GM23248 (cell line): ENCODE results near the gene BRD3. TPM values are rescaled to one million over a fixed set of nuclear protein-coding genes. Genes with fewer than 3 reads are reported as not detected.

ENCODE experiments used
- DNase-seq: peaks from one replicate; pipeline ENCODE4 v3.0.0-alpha.2; 2015
- H2AFZ ChIP-seq: fragments of 200-600 bp; sonication (generic); 2 replicates; pipeline ENCODE4 v1.6.1; 2016; ENCODE audit warnings: antibody characterized with exemption
- H3F3A ChIP-seq: fragments of 200-600 bp; sonication (generic); 2 replicates; pipeline ENCODE4 v1.6.1; 2016; ENCODE audit warnings: mild to moderate bottlenecking, antibody characterized with exemption, mixed run types; ENCODE audit not compliant: insufficient read depth
- H3K27ac ChIP-seq: fragments of 200-600 bp; sonication (generic); 2 replicates; pipeline ENCODE4 v1.5.1; 2016; ENCODE audit warnings: mild to moderate bottlenecking
- H3K27me3 ChIP-seq: fragments of 200-600 bp; sonication (generic); replicated peaks from 2 replicates; pipeline ENCODE4 v1.6.1; 2016; ENCODE audit warnings: mild to moderate bottlenecking; ENCODE audit not compliant: insufficient read depth
- H3K36me3 ChIP-seq: fragments of 200-600 bp; sonication (generic); 2 replicates; pipeline ENCODE4 v1.6.1; 2016; ENCODE audit warnings: low read depth, mild to moderate bottlenecking
- H3K4me1 ChIP-seq: fragments of 200-600 bp; sonication (generic); 2 replicates; pipeline ENCODE4 v1.6.1; 2016; ENCODE audit warnings: mild to moderate bottlenecking; ENCODE audit not compliant: insufficient read depth
- H3K4me2 ChIP-seq: fragments of 200-600 bp; sonication (generic); one replicate; pipeline ENCODE4 v1.6.1; 2016; ENCODE audit warnings: mild to moderate bottlenecking; ENCODE audit not compliant: unreplicated experiment
- H3K4me3 ChIP-seq: fragments of 200-600 bp; sonication (generic); 2 replicates; pipeline ENCODE4 v1.5.1; 2016; ENCODE audit warnings: mild to moderate bottlenecking
- H3K79me2 ChIP-seq: fragments of 200-600 bp; sonication (generic); 2 replicates; pipeline ENCODE4 v1.6.1; 2016; ENCODE audit warnings: mild to moderate bottlenecking; ENCODE audit not compliant: insufficient read depth
- H3K9ac ChIP-seq: fragments of 200-600 bp; sonication (generic); 2 replicates; pipeline ENCODE4 v1.6.1; 2016; ENCODE audit warnings: mild to moderate bottlenecking
- H3K9me2 ChIP-seq: fragments of 200-600 bp; sonication (generic); 2 replicates; pipeline ENCODE4 v1.6.1; 2016; ENCODE audit warnings: mixed run types, mild to moderate bottlenecking, moderate library complexity; ENCODE audit not compliant: insufficient read depth
- H3K9me3 ChIP-seq: fragments of 200-600 bp; sonication (generic); one replicate; pipeline ENCODE4 v1.6.1; 2017; ENCODE audit warnings: low read depth
- H4K20me1 ChIP-seq: fragments of 200-600 bp; sonication (generic); 2 replicates; pipeline ENCODE4 v1.6.0; 2016; ENCODE audit not compliant: insufficient read depth
- EZH2 ChIP-seq: fragments of 200-600 bp; sonication (generic); IDR thresholded peaks from 2 replicates; pipeline ENCODE4 v1.6.1; 2018; ENCODE audit warnings: antibody characterized with exemption, mild to moderate bottlenecking; ENCODE audit not compliant: insufficient read depth, poor library complexity, severe bottlenecking
- EZH2phosphoT487 ChIP-seq: fragments of 200-600 bp; sonication (generic); IDR thresholded peaks from 2 replicates; pipeline ENCODE4 v1.6.1; 2018; ENCODE audit warnings: antibody characterized with exemption, moderate library complexity, mild to moderate bottlenecking, low read depth; ENCODE audit not compliant: insufficient read depth
- WGBS, 2 experiments: methylation state at CpG; one replicate each; pipeline ENCODE4 v1.1.6; 2015 to 2017; ENCODE audit warnings: low lambda C conversion rate in 2 of 2, low coverage in 1 of 2; ENCODE audit errors: missing lambda C conversion rate in 2 of 2; 5-methylcytosine and 5-hydroxymethylcytosine counted together
- in situ Hi-C: fragments of 300-500 bp; cut with MboI; formaldehyde crosslinking; loops from 2 replicates; pipeline ENCODE4 v1.15.0; 2020
- polyA plus RNA-seq: library from polyadenylated mRNA; unstranded; fragments of >200 nt; fragmentation: Nextera tagmentation; extraction: Ambion mirVana; gene quantifications from 2 replicates; pipeline ENCODE4 v1.2.1, GENCODE V29; 2016
- total RNA-seq: library from RNA; depleted of rRNA; stranded (reverse); fragments of >200 nt; shearing (Covaris generic); gene quantifications from 2 replicates; pipeline ENCODE4 v1.2.3, GENCODE V29; 2014

BRD3 gene
- total and polyA plus RNA-seq, 2 experiments from 2014 or later, result 5.5 to 25.6 TPM

- Histone ChIP-seq H3K4me2 (no peak overlapping the region), H3K4me3 (no peak overlapping the region), H3K27ac (no peak overlapping the region), H3K9me3 (no peaks in the 10 kb centered on the region), H3K27me3 (no peaks in the 10 kb centered on the region), H3K36me3 (peaks cover 9% of the 10 kb centered on the region; the same call in 1 of the 2 replicates), H4K20me1 (no peaks in the 10 kb centered on the region), H3K4me1 (no peaks in the 10 kb centered on the region), H2AFZ (no peak overlapping the region), H3K9ac (no peak overlapping the region), H3K79me2 (no peaks in the 10 kb centered on the region), H3K9me2 (no peaks in the 10 kb centered on the region), H3F3A (no peaks in the 10 kb centered on the region)
- no peak for TF ChIP-seq EZH2phosphoT487
- in situ Hi-C loops, result no loop called here
- no peak for DNase-seq
- 96 to 99% methylated on average over 17 of the region's 17 CpGs for WGBS, 2 experiments
Observed at GRCh38 chr9:134040176-134040565, 27.7 kb downstream of the BRD3 start.

DNA sequence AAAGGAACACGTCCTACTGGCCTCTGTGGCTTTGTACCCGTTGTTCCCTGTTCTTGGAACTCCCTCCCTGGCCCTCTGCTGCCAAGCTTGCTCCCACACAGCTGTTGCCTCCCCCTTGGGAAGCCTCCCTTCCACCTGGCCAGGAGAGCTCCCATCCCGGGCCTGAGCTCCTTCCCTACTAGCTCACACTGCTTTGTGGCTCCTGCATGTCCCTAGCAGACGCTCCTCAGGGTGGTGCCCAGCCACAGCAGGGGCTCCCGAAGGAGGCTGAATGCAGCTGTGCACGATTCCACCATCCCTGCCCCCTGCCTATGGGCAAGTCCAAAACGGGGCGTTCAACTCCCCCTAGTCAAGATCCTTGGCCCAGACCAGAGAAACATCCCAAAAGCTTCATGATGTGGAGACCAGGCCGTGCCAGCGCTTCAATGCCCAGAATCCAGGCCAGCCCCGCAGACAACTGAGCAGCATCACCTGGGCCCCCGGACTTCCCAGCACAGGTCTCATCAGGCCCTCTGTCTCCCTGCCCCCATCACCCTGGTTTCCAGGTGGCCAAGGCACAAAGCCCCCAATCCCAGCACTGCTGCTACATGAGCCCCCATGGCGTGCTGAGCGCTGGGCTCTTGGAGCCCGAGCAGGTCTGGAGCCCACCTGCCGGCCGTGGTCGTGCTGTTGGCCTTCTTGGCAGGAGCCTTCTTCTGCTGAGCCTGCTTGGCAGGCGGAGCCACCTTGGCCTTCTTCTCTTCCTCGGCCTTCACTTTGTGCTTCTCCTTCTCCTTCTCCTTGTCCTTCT is 28.2 kb downstream of the BRD3 start:
- Histone ChIP-seq H3K4me3 (no peak overlapping the region), H3F3A (no peaks in the 10 kb centered on the region), H2AFZ (no peak overlapping the region), H3K4me1 (no peaks in the 10 kb centered on the region), H3K9me2 (no peaks in the 10 kb centered on the region), H3K9ac (no peak overlapping the region), H3K9me3 (no peaks in the 10 kb centered on the region), H3K36me3 (peaks cover 9% of the 10 kb centered on the region; the same call in 1 of the 2 replicates), H4K20me1 (no peaks in the 10 kb centered on the region), H3K4me2 (no peak overlapping the region), H3K79me2 (no peaks in the 10 kb centered on the region), H3K27me3 (no peaks in the 10 kb centered on the region), H3K27ac (no peak overlapping the region)
- no peak for DNase-seq
- 90 to 94% methylated on average over 20 of the region's 20 CpGs for WGBS, 2 experiments
- TF ChIP-seq EZH2, result no peak
- no peak for TF ChIP-seq EZH2phosphoT487
- in situ Hi-C loops, result no loop called here

DNA sequence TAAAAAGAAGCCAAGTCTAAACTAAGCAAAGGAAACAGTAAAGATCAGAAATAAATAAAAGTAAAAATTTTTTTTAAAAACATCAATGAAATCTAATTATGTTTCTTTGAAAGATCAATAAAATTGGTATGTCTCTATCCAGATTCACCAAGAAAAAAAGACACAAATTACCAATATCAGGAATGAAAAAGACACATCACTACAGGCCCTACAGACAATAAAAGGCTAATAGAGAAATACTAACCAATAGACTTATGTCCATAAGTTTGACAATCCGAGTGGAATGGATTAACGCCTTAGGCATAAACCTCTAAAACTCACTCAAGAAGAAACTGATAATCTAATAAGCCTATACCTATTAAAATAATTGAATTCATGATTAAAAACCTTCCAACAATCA is 30.2 kb downstream of the BRD3 start:
- in situ Hi-C loops, result no loop called here
- no peaks in the 10 kb centered on the region for H3K9me2 ChIP-seq
- H3K36me3 ChIP-seq, result peaks cover 14% of the 10 kb centered on the region

DNA sequence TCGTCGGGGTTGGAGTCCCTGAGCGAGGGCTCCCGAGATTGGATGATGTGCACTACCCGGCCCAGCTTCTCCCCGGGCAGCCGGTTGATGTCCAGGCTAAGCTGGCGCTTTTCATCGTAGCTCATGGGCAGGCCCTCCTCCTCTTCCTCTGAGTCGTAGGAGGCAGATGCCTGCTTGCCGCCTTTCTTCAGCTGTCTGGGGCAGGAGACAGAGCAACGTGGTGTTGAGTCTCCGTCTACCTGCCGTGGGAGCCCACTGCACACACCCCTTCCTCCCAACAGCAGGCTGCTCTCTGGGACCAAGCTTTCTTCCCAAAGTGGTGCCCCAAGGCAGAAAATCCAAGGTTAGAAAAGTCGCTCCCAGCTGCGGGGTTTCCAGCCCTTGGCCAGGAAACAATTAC is 31.7 kb downstream of the BRD3 start:
- no peaks in the 10 kb centered on the region for H4K20me1 ChIP-seq
- H3F3A ChIP-seq, result no peaks in the 10 kb centered on the region
- in situ Hi-C loops, result no loop called here
- H3K4me2 ChIP-seq, result no peak overlapping the region
- no peak overlapping the region for H3K27ac ChIP-seq
- H3K36me3 ChIP-seq, result peaks cover 18% of the 10 kb centered on the region
- H3K4me1 ChIP-seq, result no peaks in the 10 kb centered on the region
- no peaks in the 10 kb centered on the region for H3K9me3 ChIP-seq
- no peak overlapping the region for H3K9ac ChIP-seq
- H3K9me2 ChIP-seq, result no peaks in the 10 kb centered on the region
- no peak overlapping the region for H2AFZ ChIP-seq
- no peak for DNase-seq
- TF ChIP-seq EZH2 (no peak), EZH2phosphoT487 (no peak)
- H3K27me3 ChIP-seq, result no peaks in the 10 kb centered on the region
- H3K4me3 ChIP-seq, result no peak overlapping the region
- H3K79me2 ChIP-seq, result no peaks in the 10 kb centered on the region
- WGBS, 2 experiments, result 91 to 94% methylated on average over 9 to 16 of the region's 16 CpGs

More for the DNA sequence above, 30.2 kb downstream of the BRD3 start:
- Histone ChIP-seq H3K4me2 (no peak overlapping the region), H3K4me3 (no peak overlapping the region), H3K4me1 (no peaks in the 10 kb centered on the region), H2AFZ (no peak overlapping the region), H3K9ac (no peak overlapping the region), H3K27ac (no peak overlapping the region), H4K20me1 (no peaks in the 10 kb centered on the region), H3K27me3 (no peaks in the 10 kb centered on the region), H3F3A (no peaks in the 10 kb centered on the region), H3K9me3 (no peaks in the 10 kb centered on the region), H3K79me2 (no peaks in the 10 kb centered on the region)
- WGBS, 2 experiments, result 98 to 100% methylated on average over 2 of the region's 2 CpGs
- TF ChIP-seq EZH2phosphoT487 (no peak), EZH2 (no peak)
- no peak for DNase-seq
